H1 (cell line): ENCODE measurements around the gene ACER3. TPM values are rescaled to one million over a fixed set of nuclear protein-coding genes. Genes with fewer than 3 reads are reported as not detected.

Source experiments
- CTCF ChIA-PET: fragments of 300-600 bp; sonication (Branson Sonifier 250); formaldehyde crosslinking; loops from one replicate; lab custom pipeline; 2021; ENCODE audit not compliant: partially characterized antibody; lab: Charles Lee
- POLR2A ChIA-PET: fragments of 300-600 bp; sonication (Branson Sonifier 250); formaldehyde crosslinking; loops from one replicate; lab custom pipeline; 2021; ENCODE audit warnings: inconsistent platforms; ENCODE audit not compliant: partially characterized antibody; lab: Charles Lee
- DNase-seq, 2 experiments: peaks; one replicate each; pipeline versions ENCODE4 v3.0.0 to v3.0.0-alpha.2; 2010 to 2022; ENCODE audit warnings: low spot score in 2 of 2, low read depth in 1 of 2, mixed read lengths in 1 of 2
- FAIRE-seq: peaks from 2 replicates; lab custom pipeline; 2011; peaks lifted over from hg19 to GRCh38; lab: Jason Lieb, UNC
- H2AFZ ChIP-seq: 2 replicates; pipeline ENCODE4 v1.8.1; 2012; ENCODE audit warnings: low read length, inconsistent platforms
- H2AK5ac ChIP-seq: 2 replicates; pipeline ENCODE4 v1.6.1; 2013; ENCODE audit warnings: low read depth, low read length
- H2BK120ac ChIP-seq: replicated peaks from 2 replicates; pipeline ENCODE3; 2013; ENCODE audit warnings: low read depth, low read length, inconsistent platforms
- H2BK12ac ChIP-seq: 2 replicates; pipeline ENCODE4 v1.6.1; 2013; ENCODE audit warnings: low read depth, low read length
- H2BK15ac ChIP-seq: 2 replicates; pipeline ENCODE4 v1.6.1; 2013; ENCODE audit warnings: low read length
- H2BK20ac ChIP-seq: 2 replicates; pipeline ENCODE4 v1.6.1; 2013; ENCODE audit warnings: low read length
- H2BK5ac ChIP-seq: 2 replicates; pipeline ENCODE4 v1.6.1; 2013; ENCODE audit warnings: low read depth, low read length
- H3K14ac ChIP-seq: 2 replicates; pipeline ENCODE4 v1.6.1; 2013; ENCODE audit warnings: inconsistent platforms; ENCODE audit not compliant: insufficient read length
- H3K18ac ChIP-seq: 2 replicates; pipeline ENCODE4 v1.6.1; 2013; ENCODE audit warnings: low read length; ENCODE audit errors: extremely low read depth
- H3K23ac ChIP-seq: 2 replicates; pipeline ENCODE4 v1.6.1; 2013; ENCODE audit warnings: inconsistent platforms; ENCODE audit not compliant: insufficient read length
- H3K23me2 ChIP-seq: 2 replicates; pipeline ENCODE4 v1.6.1; 2013; ENCODE audit warnings: low read depth, low read length
- H3K27ac ChIP-seq: 2 replicates; pipeline ENCODE4 v1.6.1; 2011; ENCODE audit warnings: low read depth, low read length, inconsistent platforms
- H3K27me3 ChIP-seq, 4 experiments: replicated peaks in 1 of 4; 1 replicate in 1 of 4; 2 replicates in 3 of 4; pipeline versions ENCODE4 v1.6.1 to v1.8.1; 2011 to 2013; ENCODE audit warnings: low read length in 3 of 4, mild to moderate bottlenecking in 3 of 4, inconsistent platforms in 2 of 4, mixed read lengths in 2 of 4, moderate library complexity in 1 of 4; ENCODE audit not compliant: control insufficient read depth in 3 of 4, insufficient read depth in 3 of 4; ENCODE audit errors: extremely low read depth in 1 of 4
- H3K36me3 ChIP-seq, 4 experiments: 2 replicates each; pipeline versions ENCODE4 v1.6.1 to v1.8.1; 2011 to 2013; ENCODE audit warnings: mild to moderate bottlenecking in 4 of 4, low read length in 3 of 4, moderate library complexity in 2 of 4, control low read depth in 1 of 4, inconsistent platforms in 1 of 4; ENCODE audit not compliant: insufficient read depth in 4 of 4, control insufficient read depth in 2 of 4
- H3K4ac ChIP-seq: replicated peaks from 2 replicates; pipeline ENCODE3; 2013; ENCODE audit warnings: low read length, low read depth, mixed read lengths, inconsistent platforms; ENCODE audit not compliant: insufficient read length
- H3K4me1 ChIP-seq, 4 experiments: replicated peaks in 1 of 4; 1 replicate in 1 of 4; 2 replicates in 3 of 4; pipeline versions ENCODE4 v1.6.1 to v1.8.1; 2011 to 2013; ENCODE audit warnings: low read length in 3 of 4, inconsistent platforms in 2 of 4, mixed read lengths in 1 of 4; ENCODE audit not compliant: insufficient read depth in 4 of 4, control insufficient read depth in 3 of 4
- H3K4me2 ChIP-seq, 2 experiments: 2 replicates each; pipeline versions ENCODE4 v1.6.1 to v1.8.1; 2011 to 2013; ENCODE audit warnings: low read depth in 2 of 2, low read length in 2 of 2, control low read depth in 1 of 2, inconsistent platforms in 1 of 2, mild to moderate bottlenecking in 1 of 2; ENCODE audit not compliant: insufficient read depth in 1 of 2
- H3K4me3 ChIP-seq, 4 experiments: fragments of 200-600, 300-600 bp in 1 of 4; sonication (generic), shearing (Covaris generic), sonication (Bioruptor Twin) in 1 of 4; 2 replicates each; pipeline versions ENCODE4 v1.5.1 to v1.8.1; 2011 to 2016; ENCODE audit warnings: low read length in 4 of 4, low read depth in 3 of 4, control low read depth in 2 of 4, inconsistent platforms in 2 of 4, mild to moderate bottlenecking in 2 of 4, mixed read lengths in 1 of 4, moderate library complexity in 1 of 4; ENCODE audit not compliant: insufficient read depth in 2 of 4; ENCODE audit errors: extremely low read depth in 1 of 4
- H3K56ac ChIP-seq: replicated peaks from 2 replicates; pipeline ENCODE3; 2013; ENCODE audit warnings: low read depth, mild to moderate bottlenecking, mixed read lengths, low read length, inconsistent platforms; ENCODE audit not compliant: insufficient read length
- H3K79me1 ChIP-seq: 2 replicates; pipeline ENCODE4 v1.6.1; 2013; ENCODE audit warnings: low read depth, low read length, control low read depth
- H3K79me2 ChIP-seq, 2 experiments: 2 replicates each; pipeline versions ENCODE4 v1.6.1 to v1.8.1; 2012 to 2013; ENCODE audit warnings: low read length in 2 of 2, mild to moderate bottlenecking in 2 of 2, inconsistent platforms in 1 of 2; ENCODE audit not compliant: insufficient read depth in 2 of 2, control insufficient read depth in 1 of 2
- H3K9ac ChIP-seq, 4 experiments: replicated peaks in 1 of 4; 1 replicate in 1 of 4; 2 replicates in 3 of 4; pipeline versions ENCODE4 v1.6.1 to v1.8.1; 2011 to 2013; ENCODE audit warnings: low read depth in 3 of 4, low read length in 3 of 4, control low read depth in 2 of 4, mild to moderate bottlenecking in 2 of 4, moderate library complexity in 2 of 4, inconsistent platforms in 1 of 4; ENCODE audit errors: extremely low read depth in 1 of 4
- H3K9me3 ChIP-seq, 2 experiments: 2 replicates each; pipeline versions ENCODE4 v1.6.1 to v1.8.1; 2012 to 2013; ENCODE audit warnings: mild to moderate bottlenecking in 2 of 2, moderate library complexity in 2 of 2, control low read depth in 1 of 2, inconsistent platforms in 1 of 2, low read depth in 1 of 2, low read length in 1 of 2, mixed read lengths in 1 of 2; ENCODE audit not compliant: insufficient read depth in 2 of 2
- H4K20me1 ChIP-seq, 2 experiments: replicated peaks in 1 of 2; 2 replicates each; pipeline versions ENCODE3 to v1.8.1; 2011 to 2013; ENCODE audit warnings: inconsistent platforms in 2 of 2, low read length in 2 of 2, mild to moderate bottlenecking in 1 of 2; ENCODE audit not compliant: insufficient read depth in 2 of 2, control insufficient read depth in 1 of 2
- H4K5ac ChIP-seq: 2 replicates; pipeline ENCODE4 v1.6.1; 2013; ENCODE audit warnings: low read length, low read depth, mixed read lengths, inconsistent platforms; ENCODE audit not compliant: insufficient read length
- H4K8ac ChIP-seq: 2 replicates; pipeline ENCODE4 v1.8.0; 2013; ENCODE audit warnings: mild to moderate bottlenecking, moderate library complexity, low read length, inconsistent platforms; ENCODE audit not compliant: insufficient read depth; ENCODE audit errors: extremely low read depth
- H4K91ac ChIP-seq: replicated peaks from 2 replicates; pipeline ENCODE3; 2013; ENCODE audit warnings: low read length, mixed read lengths, inconsistent platforms; ENCODE audit not compliant: insufficient read length
- CHD2 ChIP-seq: IDR thresholded peaks from 2 replicates; pipeline ENCODE4 v1.6.1; 2012; ENCODE audit warnings: low read length, improper control_type of control experiment
- EGR1 ChIP-seq: IDR thresholded peaks from 2 replicates; pipeline ENCODE4 v1.6.1; 2011; ENCODE audit warnings: low read depth, low read length, borderline replicate concordance
- EZH2 ChIP-seq: fragments of 200-600 bp; sonication (generic); IDR thresholded peaks from 2 replicates; pipeline ENCODE4 v1.7.1; 2012; ENCODE audit warnings: low read depth, mild to moderate bottlenecking, moderate library complexity, low read length, inconsistent platforms; ENCODE audit not compliant: severe bottlenecking
- HDAC2 ChIP-seq, 2 experiments: fragments of 300-600 bp in 1 of 2; sonication (generic) in 1 of 2; IDR thresholded peaks; 2 replicates each; pipeline ENCODE4 v1.6.1; 2011 to 2012; ENCODE audit warnings: low read depth in 2 of 2, low read length in 2 of 2, mild to moderate bottlenecking in 2 of 2, moderate library complexity in 2 of 2, borderline replicate concordance in 1 of 2, inconsistent platforms in 1 of 2
- KDM1A ChIP-seq: fragments of 200-600, 300-600 bp; sonication (generic); IDR thresholded peaks from 2 replicates; pipeline ENCODE4 v1.7.1; 2016; ENCODE audit warnings: mild to moderate bottlenecking, low read length, borderline replicate concordance
- MAFK ChIP-seq: IDR thresholded peaks from 2 replicates; pipeline ENCODE4 v1.6.1; 2012; ENCODE audit warnings: low read depth, mild to moderate bottlenecking, improper control_type of control experiment, low read length
- RAD21 ChIP-seq, 2 experiments: IDR thresholded peaks in 1 of 2; conservative IDR thresholded peaks in 1 of 2; 2 replicates each; pipeline ENCODE4 v1.6.1; 2011; ENCODE audit warnings: low read depth in 2 of 2, low read length in 2 of 2, improper control_type of control experiment in 1 of 2, inconsistent platforms in 1 of 2, mild to moderate bottlenecking in 1 of 2, moderate library complexity in 1 of 2
- RBBP5 ChIP-seq: IDR thresholded peaks from 2 replicates; pipeline ENCODE4 v1.7.1; 2012; ENCODE audit warnings: low read depth, mild to moderate bottlenecking, inconsistent platforms, low read length, moderate library complexity, borderline replicate concordance
- TAF1 ChIP-seq: IDR thresholded peaks from 2 replicates; pipeline ENCODE4 v1.6.1; 2011; ENCODE audit warnings: mild to moderate bottlenecking, low read depth, low read length
- TAF7 ChIP-seq: optimal IDR thresholded peaks from 2 replicates; pipeline ENCODE3; 2011; ENCODE audit warnings: low read depth, mild to moderate bottlenecking, inconsistent platforms, low read length, moderate library complexity, borderline replicate concordance
- WGBS, 2 experiments: shearing (Covaris generic) in 1 of 2; methylation state at CpG; one replicate each; pipeline versions ENCODE4 v1.1.6 to v1.1.7; 2013 to 2015; ENCODE audit warnings: low lambda C conversion rate in 2 of 2, mixed read lengths in 2 of 2, inconsistent platforms in 1 of 2, low coverage in 1 of 2, missing lambda C conversion rate in 1 of 2; ENCODE audit not compliant: insufficient replicate concordance in 2 of 2, insufficient coverage in 1 of 2, insufficient read length in 1 of 2; ENCODE audit errors: extremely low coverage in 1 of 2, missing lambda C conversion rate in 1 of 2; 5-methylcytosine and 5-hydroxymethylcytosine counted together
- polyA plus RNA-seq, 7 experiments: library from polyadenylated mRNA; depleted of rRNA in 3 of 7; stranded (reverse) in 5 of 7; unstranded in 2 of 7; fragments of >200 nt in 5 of 7; fragments of 200-250 nt in 2 of 7; gene quantifications; 1 replicate in 5 of 7; 2 replicates in 1 of 7; 4 replicates in 1 of 7; pipeline versions ENCODE4 v1.2.1 to v1.2.3, GENCODE V29; 2011 to 2013; ENCODE audit warnings: missing spikeins in 2 of 7, mixed read lengths in 2 of 7
- total RNA-seq: library from RNA; stranded (reverse); fragmentation: NEBNext Ultra II Directional; extraction: Animal tissue kit (Norgen Biotek cat#: 25700); gene quantifications from 2 replicates; pipeline ENCODE4 v1.2.1, GENCODE V29; 2021
- TF ChIP-seq, protein P1 (sequence below): IDR thresholded peaks from 2 replicates; pipeline ENCODE4 v1.6.1; 2012; ENCODE audit warnings: low read length, inconsistent platforms

The ACER3 gene
- total and polyA plus RNA-seq, 2 of the 8 experiments (the other 6 are each of a cell fraction or from before 2014, with no cell fraction given) = 5.7 to 16.2 TPM

DNA sequence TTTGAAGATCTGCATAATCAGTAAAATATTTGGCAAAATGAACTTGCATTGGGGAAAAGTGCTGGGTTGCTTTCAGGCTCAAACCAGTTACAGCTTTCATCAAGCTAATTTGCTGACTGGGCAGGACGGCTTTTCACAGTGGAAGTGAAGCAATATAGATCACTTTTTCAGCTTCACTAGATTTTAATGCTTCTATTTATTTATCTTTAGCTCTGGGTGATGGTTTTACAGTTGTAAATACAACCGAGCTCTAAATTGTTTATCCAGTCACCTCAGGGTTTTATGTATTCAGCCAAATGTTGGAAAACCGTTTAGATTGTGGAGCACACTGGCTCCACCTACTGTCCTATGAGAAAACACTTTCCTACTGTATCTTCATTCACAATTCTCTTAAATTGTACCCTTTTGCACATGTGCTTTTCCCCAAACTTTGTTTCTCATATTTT lies 58.2 kb downstream of the ACER3 start:
- H2BK12ac ChIP-seq = no peak overlapping the region
- no peak overlapping the region for H3K56ac ChIP-seq
- DNase-seq = no peak
- no peak overlapping the region for H4K8ac ChIP-seq
- WGBS, 2 experiments = 48% methylated on average over 3 of the region's 3 CpGs; no CpG with 5 or more reads in 1 of the 2 experiments
- no peak overlapping the region for H2BK120ac ChIP-seq
- no peaks in the 10 kb centered on the region for H3K79me2 ChIP-seq
- H2AK5ac ChIP-seq = no peak overlapping the region
- no peak overlapping the region for H3K14ac ChIP-seq
- CTCF ChIA-PET = interaction anchor here (0.6 to 6.3 kb wide), 62 partner anchors 11 to 263 kb away, joined by 3 to 92 read pairs (median 5); partner anchors contain the start of genes B3GNT6 and MYO7A
- no peak overlapping the region for H2BK15ac ChIP-seq
- H3K4me1 ChIP-seq = peaks cover 0 to 2% (median 0%) of the 10 kb centered on the region in 4 experiments; a peak in 2 of 7 replicates
- H2AFZ ChIP-seq = no peak overlapping the region
- H3K23ac ChIP-seq = no peak overlapping the region
- H3K27me3 ChIP-seq = no peaks in the 10 kb centered on the region
- POLR2A ChIA-PET = interaction anchor here (2.0 kb wide), 1 partner anchor 58 kb away, joined by 5 read pairs; no protein-coding TSS in a partner anchor
- H3K27ac ChIP-seq = no peak overlapping the region
- H2BK5ac ChIP-seq = no peak overlapping the region
- no peak overlapping the region for H3K4me2 ChIP-seq
- H3K9me3 ChIP-seq = no peaks in the 10 kb centered on the region
- no peak overlapping the region for H3K9ac ChIP-seq
- no peak overlapping the region for H3K4ac ChIP-seq
- H4K91ac ChIP-seq = no peak overlapping the region
- no peak overlapping the region for H2BK20ac ChIP-seq
- no peak overlapping the region for H4K5ac ChIP-seq
- no peaks in the 10 kb centered on the region for H3K36me3 ChIP-seq
- no peak overlapping the region for H3K18ac ChIP-seq
- no peaks in the 10 kb centered on the region for H3K79me1 ChIP-seq
- H4K20me1 ChIP-seq = no peaks in the 10 kb centered on the region
- H3K23me2 ChIP-seq = no peaks in the 10 kb centered on the region
- no peak overlapping the region for H3K4me3 ChIP-seq
- FAIRE-seq = peak; percentile 50
- peak; percentile 68 to 73 for TF ChIP-seq RAD21 (IDR thresholded peaks at IDR 0.05 in 1 of 2, conservative IDR thresholded peaks at IDR 0.05 in 1 of 2; ENCODE audit: low read depth in 2 of 2, low read length in 2 of 2)
- TF ChIP-seq, protein P1, sequence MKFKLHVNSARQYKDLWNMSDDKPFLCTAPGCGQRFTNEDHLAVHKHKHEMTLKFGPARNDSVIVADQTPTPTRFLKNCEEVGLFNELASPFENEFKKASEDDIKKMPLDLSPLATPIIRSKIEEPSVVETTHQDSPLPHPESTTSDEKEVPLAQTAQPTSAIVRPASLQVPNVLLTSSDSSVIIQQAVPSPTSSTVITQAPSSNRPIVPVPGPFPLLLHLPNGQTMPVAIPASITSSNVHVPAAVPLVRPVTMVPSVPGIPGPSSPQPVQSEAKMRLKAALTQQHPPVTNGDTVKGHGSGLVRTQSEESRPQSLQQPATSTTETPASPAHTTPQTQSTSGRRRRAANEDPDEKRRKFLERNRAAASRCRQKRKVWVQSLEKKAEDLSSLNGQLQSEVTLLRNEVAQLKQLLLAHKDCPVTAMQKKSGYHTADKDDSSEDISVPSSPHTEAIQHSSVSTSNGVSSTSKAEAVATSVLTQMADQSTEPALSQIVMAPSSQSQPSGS = no peak
- TF ChIP-seq TAF1 = no peak
- TF ChIP-seq HDAC2 (IDR thresholded peaks at IDR 0.05; ENCODE audit: borderline replicate concordance in 1 of 2, low read depth in 2 of 2, low read length in 2 of 2) = no peak
- TF ChIP-seq EZH2 = no peak
- TF ChIP-seq EGR1 = no peak
- TF ChIP-seq CHD2 = no peak
- TF ChIP-seq RBBP5 = no peak
- no peak for TF ChIP-seq KDM1A
- TF ChIP-seq MAFK = peak; percentile 93
- TF ChIP-seq TAF7 = no peak
